ENCODE results near the gene ADAM22. TPM values are rescaled to one million over a fixed set of nuclear protein-coding genes. Genes with fewer than 3 reads are reported as not detected.

Gene ADAM22
- total and polyA plus RNA-seq, 2 donors (not counting 1 experiment from before 2014, with no cell fraction given): 0.30 to 1.8 TPM

DNA sequence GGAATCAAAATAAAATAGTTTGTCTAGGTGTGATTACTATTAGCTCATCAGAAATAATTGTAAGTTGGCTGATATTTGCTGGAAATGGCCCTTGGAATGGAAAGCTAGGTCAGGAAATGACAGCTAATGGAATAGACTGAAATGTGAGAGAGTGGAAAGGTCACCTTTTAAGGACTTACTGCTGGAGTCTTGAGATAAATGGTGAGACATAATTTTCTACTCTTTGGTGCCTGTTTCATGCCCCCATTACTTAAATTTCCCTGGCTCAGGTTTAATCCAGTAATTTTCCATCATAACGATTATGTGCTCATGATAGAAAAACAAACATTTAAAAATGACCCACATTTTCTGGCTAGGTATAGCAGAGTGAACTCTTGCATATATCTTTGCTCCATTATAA lies 123.6 kb downstream of the ADAM22 start:
- intact Hi-C loops (cut with micrococcal nuclease): no loop called here
- Histone ChIP-seq H3K27ac (ENCODE audit: low read length in 2 of 2) (no peak overlapping the region), H4K20me1 (ENCODE audit: control insufficient read depth, insufficient read depth, low read length, poor library complexity, severe bottlenecking) (no peaks in the 10 kb centered on the region), H2AFZ (ENCODE audit: insufficient read depth, low read depth, low read length, poor library complexity, severe bottlenecking) (no peak overlapping the region), H3K4me1 (ENCODE audit: control insufficient read depth in 2 of 2, insufficient read depth in 2 of 2, low read length in 2 of 2) (no peaks in the 10 kb centered on the region), H3K9ac (ENCODE audit: low read length) (no peak overlapping the region), H3K4me3 (ENCODE audit: control extremely low read depth in 1 of 5, extremely low read depth in 1 of 5, insufficient read depth in 1 of 5, low read depth in 2 of 5, low read length in 4 of 5) (no peak overlapping the region), H3K36me3 (replicated peaks in 1 of 2; ENCODE audit: control extremely low read depth in 1 of 2, control insufficient read depth in 1 of 2, extremely low read depth in 1 of 2, insufficient read depth in 2 of 2, low read length in 1 of 2) (no peaks in the 10 kb centered on the region), H3K9me3 (ENCODE audit: control extremely low read depth in 1 of 3, control insufficient read depth in 2 of 3, insufficient read depth in 1 of 3, low read length in 2 of 3) (no peaks in the 10 kb centered on the region), H3K4me2 (replicated peaks; ENCODE audit: low read depth, low read length, poor library complexity, severe bottlenecking) (no peak overlapping the region), H3K79me2 (ENCODE audit: control insufficient read depth, insufficient read depth, low read length) (no peaks in the 10 kb centered on the region), H3K27me3 (replicated peaks in 1 of 4; ENCODE audit: control extremely low read depth in 1 of 4, control insufficient read depth in 3 of 4, insufficient read depth in 4 of 4, low read length in 3 of 4) (no peaks in the 10 kb centered on the region)
- no peak overlapping the region for H3K4me3 Mint-ChIP-seq
- no peaks in the 10 kb centered on the region for H3K27me3 Mint-ChIP-seq
- ChIA-PET POLR2A (no interaction called here), CTCF (no interaction called here)
- no peaks in the 10 kb centered on the region for H3K4me1 Mint-ChIP-seq
- ATAC-seq (ENCODE audit: low read depth): no peak
- DNase-seq: no peak
- no CpG with 5 or more reads among the region's 1 CpG for WGBS (ENCODE audit: insufficient coverage)
- TF ChIP-seq, protein P1, sequence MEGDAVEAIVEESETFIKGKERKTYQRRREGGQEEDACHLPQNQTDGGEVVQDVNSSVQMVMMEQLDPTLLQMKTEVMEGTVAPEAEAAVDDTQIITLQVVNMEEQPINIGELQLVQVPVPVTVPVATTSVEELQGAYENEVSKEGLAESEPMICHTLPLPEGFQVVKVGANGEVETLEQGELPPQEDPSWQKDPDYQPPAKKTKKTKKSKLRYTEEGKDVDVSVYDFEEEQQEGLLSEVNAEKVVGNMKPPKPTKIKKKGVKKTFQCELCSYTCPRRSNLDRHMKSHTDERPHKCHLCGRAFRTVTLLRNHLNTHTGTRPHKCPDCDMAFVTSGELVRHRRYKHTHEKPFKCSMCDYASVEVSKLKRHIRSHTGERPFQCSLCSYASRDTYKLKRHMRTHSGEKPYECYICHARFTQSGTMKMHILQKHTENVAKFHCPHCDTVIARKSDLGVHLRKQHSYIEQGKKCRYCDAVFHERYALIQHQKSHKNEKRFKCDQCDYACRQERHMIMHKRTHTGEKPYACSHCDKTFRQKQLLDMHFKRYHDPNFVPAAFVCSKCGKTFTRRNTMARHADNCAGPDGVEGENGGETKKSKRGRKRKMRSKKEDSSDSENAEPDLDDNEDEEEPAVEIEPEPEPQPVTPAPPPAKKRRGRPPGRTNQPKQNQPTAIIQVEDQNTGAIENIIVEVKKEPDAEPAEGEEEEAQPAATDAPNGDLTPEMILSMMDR (IDR thresholded peaks at IDR 0.05): no peak
- no peak for TF ChIP-seq EZH2 (IDR thresholded peaks at IDR 0.05; ENCODE audit: borderline replicate concordance, insufficient read depth, low read depth, low read length, poor library complexity, severe bottlenecking)
- H3K27ac Mint-ChIP-seq: no peak overlapping the region
- no peaks in the 10 kb centered on the region for H3K9me3 Mint-ChIP-seq (ENCODE audit: insufficient read depth)

DNA sequence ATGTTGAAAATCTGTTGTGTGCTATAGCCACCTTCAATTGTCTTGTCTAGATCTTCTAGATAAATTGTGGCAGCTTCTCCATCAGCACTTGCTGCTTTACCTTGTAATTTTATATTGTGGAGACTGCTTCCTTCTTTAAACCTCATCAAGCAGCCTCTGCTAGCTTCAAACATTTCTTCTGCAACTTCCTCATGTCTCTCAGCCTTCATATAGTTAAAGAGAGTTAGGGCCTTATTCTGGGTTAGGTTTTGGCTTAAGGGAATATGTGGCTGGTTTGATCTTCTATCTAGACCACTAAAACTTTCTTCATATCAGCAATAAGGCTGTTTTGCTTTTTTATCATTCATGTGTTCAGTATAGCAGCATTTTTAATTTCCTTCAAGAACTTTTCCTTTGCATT lies 128.2 kb downstream of the ADAM22 start:
- H3K79me2 ChIP-seq (ENCODE audit: control insufficient read depth, insufficient read depth, low read length): no peaks in the 10 kb centered on the region
- H3K4me2 ChIP-seq (replicated peaks; ENCODE audit: low read depth, low read length, poor library complexity, severe bottlenecking): no peak overlapping the region
- no peak for ATAC-seq (ENCODE audit: low read depth)
- no peaks in the 10 kb centered on the region for H3K27me3 ChIP-seq (replicated peaks in 1 of 4; ENCODE audit: control extremely low read depth in 1 of 4, control insufficient read depth in 3 of 4, insufficient read depth in 4 of 4, low read length in 3 of 4)
- no peak for DNase-seq
- no peak overlapping the region for H2AFZ ChIP-seq (ENCODE audit: insufficient read depth, low read depth, low read length, poor library complexity, severe bottlenecking)
- Mint-ChIP-seq H3K4me3 (no peak overlapping the region), H3K9me3 (ENCODE audit: insufficient read depth) (no peaks in the 10 kb centered on the region), H3K27me3 (no peaks in the 10 kb centered on the region), H3K27ac (no peak overlapping the region), H3K4me1 (no peaks in the 10 kb centered on the region)
- POLR2A ChIA-PET: no interaction called here
- H3K36me3 ChIP-seq (replicated peaks in 1 of 2; ENCODE audit: control extremely low read depth in 1 of 2, control insufficient read depth in 1 of 2, extremely low read depth in 1 of 2, insufficient read depth in 2 of 2, low read length in 1 of 2): no peaks in the 10 kb centered on the region
- no peak overlapping the region for H3K4me3 ChIP-seq (ENCODE audit: control extremely low read depth in 1 of 5, extremely low read depth in 1 of 5, insufficient read depth in 1 of 5, low read depth in 2 of 5, low read length in 4 of 5)
- H3K9me3 ChIP-seq (ENCODE audit: control extremely low read depth in 1 of 3, control insufficient read depth in 2 of 3, insufficient read depth in 1 of 3, low read length in 2 of 3): no peaks in the 10 kb centered on the region
- no peaks in the 10 kb centered on the region for H4K20me1 ChIP-seq (ENCODE audit: control insufficient read depth, insufficient read depth, low read length, poor library complexity, severe bottlenecking)
- intact Hi-C loops (cut with micrococcal nuclease): no loop called here
- H3K4me1 ChIP-seq (ENCODE audit: control insufficient read depth in 2 of 2, insufficient read depth in 2 of 2, low read length in 2 of 2): no peaks in the 10 kb centered on the region
- no peak overlapping the region for H3K27ac ChIP-seq (ENCODE audit: low read length in 2 of 2)
- H3K9ac ChIP-seq (ENCODE audit: low read length): no peak overlapping the region
- CTCF ChIA-PET: no interaction called here
- no peak for TF ChIP-seq EZH2 (IDR thresholded peaks at IDR 0.05; ENCODE audit: borderline replicate concordance, insufficient read depth, low read depth, low read length, poor library complexity, severe bottlenecking)
- TF ChIP-seq, protein P1 (IDR thresholded peaks at IDR 0.05): no peak
